GM06990 (cell line): Measurements from ENCODE around the gene KANSL1L.

Experiments used
- DNase-seq: peaks from one replicate; pipeline ENCODE4 v3.0.0-alpha.2; 2011; ENCODE audit not compliant: insufficient read length; ENCODE audit errors: extremely low read depth
- H3K27me3 ChIP-seq: replicated peaks from 2 replicates; pipeline ENCODE4 v1.6.0; 2011; ENCODE audit warnings: low read length; ENCODE audit not compliant: control insufficient read depth, insufficient read depth
- H3K36me3 ChIP-seq: 2 replicates; pipeline ENCODE4 v1.5.1; 2011; ENCODE audit warnings: low read length; ENCODE audit not compliant: control insufficient read depth, insufficient read depth
- H3K4me3 ChIP-seq: replicated peaks from 2 replicates; pipeline ENCODE4 v1.5.1; 2011; ENCODE audit warnings: low read depth, mild to moderate bottlenecking, control low read depth, low read length
- TF ChIP-seq, protein P1 (sequence below): IDR thresholded peaks from 2 replicates; pipeline ENCODE4 v1.5.1; 2011; ENCODE audit warnings: low read length, control low read depth, mild to moderate bottlenecking, inconsistent platforms; ENCODE audit not compliant: insufficient read depth, poor library complexity, severe bottlenecking

Gene KANSL1L

DNA sequence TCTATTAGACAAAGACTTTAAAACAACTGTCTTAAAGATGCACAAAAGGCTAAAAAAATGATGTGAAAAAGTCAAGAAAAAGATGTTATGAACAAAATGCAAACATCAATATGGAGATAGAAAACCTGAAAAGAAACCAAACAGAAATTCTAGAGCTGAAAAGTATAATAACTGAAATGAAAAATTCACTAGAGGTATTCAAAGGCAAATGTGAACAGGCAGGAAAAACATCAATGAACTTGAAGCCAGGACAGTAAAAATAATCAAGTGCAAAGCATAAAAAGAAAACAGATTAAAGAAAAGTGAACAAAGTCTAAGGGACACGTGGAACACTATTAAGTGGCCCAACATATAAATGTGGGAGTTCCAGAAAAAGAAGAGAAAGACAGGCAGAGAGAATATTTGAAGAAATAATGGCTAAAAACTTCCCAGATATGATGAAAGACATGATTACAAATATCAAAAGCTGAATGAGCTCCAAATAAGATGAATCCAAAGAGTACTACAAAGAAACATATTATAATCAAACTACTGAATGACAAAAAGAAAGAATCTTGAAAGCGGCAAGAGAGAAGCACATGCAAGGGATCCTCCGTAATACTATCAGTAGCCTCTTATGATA is 57.5 kb downstream of the KANSL1L start:
- Histone ChIP-seq H3K4me3 (no peak overlapping the region), H3K36me3 (no peaks in the 10 kb centered on the region), H3K27me3 (no peaks in the 10 kb centered on the region)
- TF ChIP-seq, protein P1, sequence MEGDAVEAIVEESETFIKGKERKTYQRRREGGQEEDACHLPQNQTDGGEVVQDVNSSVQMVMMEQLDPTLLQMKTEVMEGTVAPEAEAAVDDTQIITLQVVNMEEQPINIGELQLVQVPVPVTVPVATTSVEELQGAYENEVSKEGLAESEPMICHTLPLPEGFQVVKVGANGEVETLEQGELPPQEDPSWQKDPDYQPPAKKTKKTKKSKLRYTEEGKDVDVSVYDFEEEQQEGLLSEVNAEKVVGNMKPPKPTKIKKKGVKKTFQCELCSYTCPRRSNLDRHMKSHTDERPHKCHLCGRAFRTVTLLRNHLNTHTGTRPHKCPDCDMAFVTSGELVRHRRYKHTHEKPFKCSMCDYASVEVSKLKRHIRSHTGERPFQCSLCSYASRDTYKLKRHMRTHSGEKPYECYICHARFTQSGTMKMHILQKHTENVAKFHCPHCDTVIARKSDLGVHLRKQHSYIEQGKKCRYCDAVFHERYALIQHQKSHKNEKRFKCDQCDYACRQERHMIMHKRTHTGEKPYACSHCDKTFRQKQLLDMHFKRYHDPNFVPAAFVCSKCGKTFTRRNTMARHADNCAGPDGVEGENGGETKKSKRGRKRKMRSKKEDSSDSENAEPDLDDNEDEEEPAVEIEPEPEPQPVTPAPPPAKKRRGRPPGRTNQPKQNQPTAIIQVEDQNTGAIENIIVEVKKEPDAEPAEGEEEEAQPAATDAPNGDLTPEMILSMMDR = no peak
- no peak for DNase-seq

DNA sequence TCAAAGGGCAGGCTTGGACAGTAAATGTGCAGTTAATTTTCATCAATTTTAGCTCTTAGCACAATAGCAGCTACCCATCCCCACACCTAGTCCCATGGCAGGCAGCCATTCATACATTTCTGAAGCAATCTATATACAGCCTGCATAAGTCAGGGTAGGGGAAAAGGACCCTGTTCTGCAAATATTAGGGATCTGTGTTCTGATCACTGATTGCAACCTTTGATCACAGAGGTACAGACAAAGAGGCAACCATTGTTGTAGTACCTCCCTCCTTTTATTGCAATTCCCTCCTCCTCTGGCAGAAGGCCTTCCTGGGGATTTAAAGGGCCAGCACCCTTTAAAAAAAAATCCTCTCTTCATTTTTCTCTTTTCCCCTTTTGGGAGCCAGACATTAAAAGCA is 58.3 kb downstream of the KANSL1L start:
- TF ChIP-seq, protein P1 = no peak
- Histone ChIP-seq H3K4me3 (no peak overlapping the region), H3K27me3 (no peaks in the 10 kb centered on the region), H3K36me3 (no peaks in the 10 kb centered on the region)
- DNase-seq = no peak

DNA sequence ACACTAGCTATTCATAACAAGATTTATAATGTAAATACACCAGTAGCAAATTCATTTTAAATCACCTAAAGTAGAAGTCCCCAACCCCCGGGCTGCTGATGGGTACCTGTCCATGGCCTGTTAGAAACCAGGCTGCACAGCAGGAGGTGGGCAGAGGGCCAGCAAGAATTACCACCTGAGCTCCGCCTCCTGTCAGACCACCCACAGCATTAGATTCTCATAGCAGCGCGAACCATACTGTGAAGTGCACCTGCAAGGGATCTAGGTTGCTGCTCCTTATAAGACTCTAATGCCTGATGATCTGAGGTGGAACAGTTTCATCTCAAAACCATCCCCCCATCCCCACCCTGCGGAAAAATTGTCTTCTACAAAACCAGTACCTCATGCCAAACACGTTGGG is 71.3 kb downstream of the KANSL1L start:
- DNase-seq = no peak
- H3K36me3 ChIP-seq = no peaks in the 10 kb centered on the region
- TF ChIP-seq, protein P1 = no peak
- no peaks in the 10 kb centered on the region for H3K27me3 ChIP-seq
- no peak overlapping the region for H3K4me3 ChIP-seq

DNA sequence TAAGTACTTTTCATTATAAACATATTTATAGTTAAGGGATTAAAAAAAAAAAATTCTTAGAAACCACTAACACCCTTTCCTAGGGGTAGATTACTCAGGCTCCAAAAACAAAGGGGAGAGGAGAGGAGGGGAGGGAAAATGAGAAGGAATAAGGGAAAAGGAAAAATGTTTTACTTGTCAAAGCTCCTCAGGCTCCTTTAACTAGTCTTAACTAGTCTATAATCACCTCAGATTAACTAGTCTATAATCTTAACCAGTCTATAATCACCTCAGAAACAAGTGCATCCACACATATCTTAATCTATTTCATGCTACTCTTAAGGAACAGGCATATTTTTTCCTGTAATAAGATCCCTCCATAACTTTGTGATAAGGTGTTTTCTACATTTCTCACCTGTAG is 76.4 kb downstream of the KANSL1L start:
- DNase-seq = no peak

DNA sequence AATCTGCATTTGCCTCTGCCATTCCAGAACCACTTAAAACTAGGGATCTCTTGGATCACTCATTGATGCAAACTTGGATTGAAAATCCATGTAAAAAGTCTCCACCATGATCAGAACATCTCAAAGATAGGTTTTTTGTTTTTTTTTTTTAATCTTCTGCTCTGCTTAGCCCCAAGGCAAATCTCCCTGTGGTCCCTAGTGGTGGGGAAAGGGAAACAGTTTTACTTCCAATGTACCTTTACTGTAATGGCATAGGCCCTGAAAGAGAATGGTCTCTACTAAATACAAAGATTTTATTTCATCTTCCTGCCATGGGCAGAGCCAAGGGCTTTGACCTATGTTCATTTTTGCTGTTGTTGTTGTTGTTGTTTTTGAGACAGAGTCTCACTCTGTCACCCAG is 78.4 kb downstream of the KANSL1L start:
- Histone ChIP-seq H3K4me3 (no peak overlapping the region), H3K36me3 (no peaks in the 10 kb centered on the region), H3K27me3 (no peaks in the 10 kb centered on the region)
- TF ChIP-seq, protein P1 = no peak
- DNase-seq = no peak

More for the DNA sequence above, 76.4 kb downstream of the KANSL1L start:
- Histone ChIP-seq H3K4me3 (no peak overlapping the region), H3K36me3 (no peaks in the 10 kb centered on the region), H3K27me3 (no peaks in the 10 kb centered on the region)
- TF ChIP-seq, protein P1 = no peak

DNA sequence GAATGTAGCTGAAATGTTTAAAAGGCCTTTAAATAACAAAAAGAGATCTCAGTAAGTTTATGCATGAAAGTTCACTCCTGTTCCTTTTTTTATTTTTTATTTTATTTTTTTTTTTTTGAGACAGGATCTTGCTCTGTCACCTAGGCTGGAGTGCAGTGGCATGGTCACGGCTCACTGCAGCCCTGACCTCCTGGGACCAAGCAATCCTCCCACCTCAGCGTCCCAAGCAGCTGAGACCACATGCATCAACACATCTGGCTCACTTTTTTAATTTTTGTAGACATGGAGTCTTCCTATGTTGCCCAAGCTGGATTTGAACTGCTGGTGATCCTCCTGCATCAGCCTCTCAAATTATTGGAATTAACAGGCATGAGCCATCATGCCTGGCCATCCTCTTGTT is 84.3 kb downstream of the KANSL1L start:
- TF ChIP-seq, protein P1 = no peak
- no peak for DNase-seq

More for the DNA sequence above, 84.3 kb downstream of the KANSL1L start:
- Histone ChIP-seq H3K4me3 (no peak overlapping the region), H3K36me3 (no peaks in the 10 kb centered on the region), H3K27me3 (no peaks in the 10 kb centered on the region)
